HG02981 (cell line): Measurements from ENCODE around the gene PARVG.

Source experiments
- ATAC-seq: cut with Tn5 transposase; IDR thresholded peaks from one replicate; pipeline ENCODE4 v1.9.1; 2021; ENCODE audit warnings: mild to moderate bottlenecking, moderate library complexity; ENCODE audit not compliant: unreplicated experiment

PARVG gene

GRCh38 chr22:44154436-44154942 is 26.2 kb upstream of the PARVG start:
- no peak for ATAC-seq

- no peak for ATAC-seq
Observed at GRCh38 chr22:44155115-44155514, 25.6 kb upstream of the PARVG start.

- ATAC-seq = no peak
Observed at GRCh38 chr22:44157916-44158618, 22.7 kb upstream of the PARVG start.

- no peak for ATAC-seq
Observed at GRCh38 chr22:44158816-44159215, 21.9 kb upstream of the PARVG start.

GRCh38 chr22:44159221-44159620 is 21.5 kb upstream of the PARVG start:
- ATAC-seq = no peak

- ATAC-seq = no peak
Observed at GRCh38 chr22:44159811-44160210, 20.9 kb upstream of the PARVG start.

- no peak for ATAC-seq
Observed at GRCh38 chr22:44160421-44160820, 20.3 kb upstream of the PARVG start.

GRCh38 chr22:44161673-44162072 is 19.1 kb upstream of the PARVG start:
- no peak for ATAC-seq

GRCh38 chr22:44162960-44163359 is 17.8 kb upstream of the PARVG start:
- ATAC-seq = no peak

GRCh38 chr22:44163536-44163935 is 17.2 kb upstream of the PARVG start:
- ATAC-seq = no peak

- no peak for ATAC-seq
Observed at GRCh38 chr22:44164031-44164430, 16.7 kb upstream of the PARVG start.

GRCh38 chr22:44165286-44165874 is 15.3 kb upstream of the PARVG start:
- ATAC-seq = no peak

GRCh38 chr22:44166498-44167276 is 14.0 kb upstream of the PARVG start:
- no peak for ATAC-seq

- no peak for ATAC-seq
Observed at GRCh38 chr22:44167501-44167900, 13.2 kb upstream of the PARVG start.

GRCh38 chr22:44168206-44168605 is 12.5 kb upstream of the PARVG start:
- no peak for ATAC-seq

GRCh38 chr22:44170470-44170869 is 10.3 kb upstream of the PARVG start:
- no peak for ATAC-seq

GRCh38 chr22:44171561-44171960 is 9.2 kb upstream of the PARVG start:
- no peak for ATAC-seq

GRCh38 chr22:44172370-44173108 is 8.2 kb upstream of the PARVG start:
- peak; percentile 54 for ATAC-seq

GRCh38 chr22:44173154-44173553 is 7.6 kb upstream of the PARVG start:
- no peak for ATAC-seq

- no peak for ATAC-seq
Observed at GRCh38 chr22:44175676-44176075, 5.0 kb upstream of the PARVG start.
